Common myeloid progenitor, CD34-positive (primary cell): ENCODE measurements around the gene NIPSNAP2.
A peak's percentile ranks its signal among the peaks of the same experiment; 100 is the strongest.
"Not testable (repeated sequence)": the region's sequence is repeated elsewhere in the genome, so short reads cannot be mapped to it uniquely, and the experiment has no call there.

Experiments used
- CTCF ChIA-PET: fragments of 350-600 bp; sonication (Branson Sonifier 250); formaldehyde crosslinking; loops from one replicate; lab custom pipeline; 2021; ENCODE audit warnings: antibody characterized with exemption; lab: Charles Lee
- POLR2A ChIA-PET: fragments of 350-600 bp; sonication (Branson Sonifier 250); formaldehyde crosslinking; loops from one replicate; lab custom pipeline; 2021; ENCODE audit warnings: antibody characterized with exemption; lab: Charles Lee
- DNase-seq, 3 donors: peaks; one replicate each; pipeline versions ENCODE4 v3.0.0 to v3.0.0-alpha.2; 2013
- H3K27ac ChIP-seq, 2 experiments: 1 replicate in 1 of 2; 2 replicates in 1 of 2; pipeline ENCODE4 v1.7.0; 2013; ENCODE audit warnings: inconsistent platforms in 2 of 2, low read length in 2 of 2, mild to moderate bottlenecking in 2 of 2, low read depth in 1 of 2, moderate library complexity in 1 of 2; ENCODE audit not compliant: severe bottlenecking in 2 of 2, insufficient read depth in 1 of 2, poor library complexity in 1 of 2
- H3K27me3 ChIP-seq, 5 experiments: replicated peaks in 2 of 5; 1 replicate in 3 of 5; 2 replicates in 2 of 5; pipeline versions ENCODE4 v1.6.1 to v1.7.0; 2013; ENCODE audit warnings: low read length in 4 of 5, mild to moderate bottlenecking in 2 of 5, moderate library complexity in 2 of 5, inconsistent platforms in 1 of 5; ENCODE audit not compliant: insufficient read depth in 5 of 5, control insufficient read depth in 4 of 5
- H3K36me3 ChIP-seq, 4 experiments: 1 replicate in 2 of 4; 2 replicates in 2 of 4; pipeline versions ENCODE4 v1.6.1 to v1.7.0; 2013; ENCODE audit warnings: low read length in 3 of 4, control low read depth in 1 of 4, mild to moderate bottlenecking in 1 of 4; ENCODE audit not compliant: control insufficient read depth in 4 of 4, insufficient read depth in 4 of 4
- H3K4me1 ChIP-seq, 4 experiments: 1 replicate in 3 of 4; 2 replicates in 1 of 4; pipeline versions ENCODE4 v1.6.1 to v1.7.1; 2013; ENCODE audit warnings: low read length in 3 of 4, mild to moderate bottlenecking in 3 of 4, control low read depth in 1 of 4, inconsistent platforms in 1 of 4, moderate library complexity in 1 of 4; ENCODE audit not compliant: control insufficient read depth in 4 of 4, insufficient read depth in 4 of 4; ENCODE audit errors: control extremely low read depth in 1 of 4
- H3K4me3 ChIP-seq, 7 experiments: 1 replicate in 4 of 7; 2 replicates in 3 of 7; pipeline versions ENCODE4 v1.5.1 to v1.7.0; 2013; ENCODE audit warnings: mild to moderate bottlenecking in 7 of 7, low read length in 6 of 7, moderate library complexity in 6 of 7, inconsistent platforms in 2 of 7, low read depth in 2 of 7, control low read depth in 1 of 7; ENCODE audit not compliant: insufficient read depth in 4 of 7, control insufficient read depth in 1 of 7; ENCODE audit errors: extremely low read depth in 1 of 7
- H3K9me3 ChIP-seq, 5 experiments: 1 replicate in 4 of 5; 2 replicates in 1 of 5; pipeline versions ENCODE4 v1.6.1 to v1.7.1; 2013; ENCODE audit warnings: low read length in 4 of 5, mild to moderate bottlenecking in 2 of 5, inconsistent platforms in 1 of 5, low read depth in 1 of 5, moderate library complexity in 1 of 5; ENCODE audit not compliant: control insufficient read depth in 4 of 5, insufficient read depth in 2 of 5; ENCODE audit errors: control extremely low read depth in 1 of 5
- WGBS: methylation state at CpG from one replicate; pipeline ENCODE4 v1.1.5; 2013; ENCODE audit not compliant: insufficient coverage; 5-methylcytosine and 5-hydroxymethylcytosine counted together

Gene NIPSNAP2

DNA sequence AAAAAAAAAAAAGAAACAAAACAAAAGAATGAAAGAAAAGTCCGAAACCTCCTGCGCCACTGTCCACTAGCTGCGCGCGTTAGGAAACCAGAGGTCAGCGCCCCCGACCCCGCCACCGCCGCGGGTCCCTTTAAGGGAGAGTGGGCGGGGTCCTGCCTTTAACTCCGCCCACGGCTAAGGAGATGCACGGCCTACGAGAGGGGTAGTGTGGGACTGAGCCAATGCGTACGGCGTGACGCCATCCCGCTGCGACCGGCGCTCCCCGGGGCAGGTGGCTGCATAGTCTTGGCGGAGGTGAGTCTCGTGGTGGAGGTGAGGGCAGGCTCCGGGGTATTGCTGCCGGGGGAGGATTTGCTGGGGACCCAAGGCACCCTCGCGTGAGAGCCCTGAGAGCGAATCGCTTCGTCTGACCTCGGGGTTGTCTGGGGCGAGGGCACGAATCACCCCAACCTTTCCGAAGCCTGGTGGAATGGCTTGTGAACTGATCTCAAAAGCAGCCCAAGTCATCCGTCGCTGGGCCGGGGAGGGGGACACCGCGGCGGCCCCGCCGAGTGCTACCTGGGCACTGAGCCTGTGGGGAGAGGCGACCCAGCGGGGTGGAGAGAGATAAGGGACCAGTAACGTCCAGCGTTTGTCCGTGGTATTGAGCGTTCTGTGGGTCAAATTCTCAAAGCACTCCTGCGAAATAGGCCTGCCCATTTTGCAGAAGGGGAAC lies 12.6 kb upstream of the NIPSNAP2 start, which contains the start of gene MRPS17:
Gene MRPS17 (plus strand): TSS at position 241 of the 715 bp plus-strand sequence. CDS start 1,319 bp downstream, outside the sequence.
- H3K4me3 ChIP-seq = peak within 1 kb of the TSS; percentile 75 to 95 (median 90)
- 1% methylated on average over 53 of the region's 53 CpGs for WGBS
- peaks cover 0 to 18% (median 11%) of the 10 kb centered on the region in 4 experiments for H3K36me3 ChIP-seq
- peak within 1 kb of the TSS; percentile 74 to 93 for H3K27ac ChIP-seq
- H3K27me3 ChIP-seq = no peaks in the 10 kb centered on the region
- POLR2A ChIA-PET = no interaction called here
- H3K4me1 ChIP-seq = peaks cover 0 to 12% (median 7%) of the 10 kb centered on the region in 4 experiments
- DNase-seq = peak; percentile 91 to 94 (median 93)
- CTCF ChIA-PET = no interaction called here
- H3K9me3 ChIP-seq = no peaks in the 10 kb centered on the region

DNA sequence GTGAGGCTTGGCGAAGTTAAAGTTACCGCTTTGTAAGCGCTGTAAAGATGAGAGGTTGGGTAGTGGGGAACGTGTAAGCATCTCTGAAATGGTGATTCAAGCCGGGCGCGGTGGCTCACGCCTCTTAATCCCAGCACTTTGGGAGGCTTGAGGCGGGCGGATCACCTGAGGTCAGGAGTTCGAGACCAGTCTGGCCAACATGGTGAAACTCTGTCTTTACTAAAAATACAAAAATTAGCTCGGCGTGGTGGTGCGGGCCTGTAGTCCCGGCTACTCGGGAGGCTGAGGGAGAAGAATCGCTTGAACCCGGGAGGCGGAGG lies 12.1 kb upstream of the NIPSNAP2 start:
- H3K27me3 ChIP-seq, CTCF ChIA-PET, H3K9me3 ChIP-seq, DNase-seq, POLR2A ChIA-PET: not testable (repeated sequence)
- Histone ChIP-seq H3K36me3 (peaks cover 0 to 18% (median 11%) of the 10 kb centered on the region in 4 experiments), H3K4me3 (peak overlapping the region; percentile 75 to 95 (median 90)), H3K27ac (peak overlapping the region; percentile 74 to 93), H3K4me1 (peaks cover 0 to 12% (median 7%) of the 10 kb centered on the region in 4 experiments)
- 40% methylated on average over 18 of the region's 19 CpGs for WGBS

DNA sequence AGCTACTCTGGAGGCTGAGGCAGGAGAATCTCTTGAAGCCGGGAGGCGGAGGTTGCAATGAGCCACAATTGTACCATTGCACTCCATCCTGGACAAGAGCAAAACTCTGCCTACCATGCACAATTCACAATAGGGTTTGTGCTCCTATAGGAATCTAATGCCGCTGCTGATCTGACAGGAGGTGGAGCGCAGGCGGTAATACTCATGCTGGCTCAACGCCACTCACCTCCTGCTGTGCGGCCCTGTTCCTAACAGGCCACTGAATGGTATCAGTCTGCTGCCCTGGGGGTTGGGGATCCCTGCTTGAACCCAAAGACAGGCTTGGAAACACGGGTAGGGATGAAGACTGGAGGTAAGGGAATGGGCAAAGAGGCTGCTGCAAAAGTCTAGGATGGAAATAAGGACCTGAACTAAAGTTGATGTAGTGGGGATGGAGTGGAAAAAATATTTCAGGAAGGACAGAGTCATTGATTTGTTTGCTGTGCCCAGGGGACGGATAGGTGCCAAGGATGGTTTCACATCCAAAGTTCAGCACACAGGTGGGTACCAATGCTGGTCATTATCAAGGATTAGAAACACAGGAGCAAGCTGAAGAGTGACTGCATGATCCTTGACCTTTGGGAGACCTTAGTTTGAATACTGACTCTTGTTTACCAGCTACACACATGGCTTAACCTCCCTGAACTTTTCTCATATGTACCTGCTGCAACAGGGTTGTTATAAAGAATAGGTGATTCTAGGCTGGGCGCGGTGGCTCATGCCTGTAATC lies 10.5 kb upstream of the NIPSNAP2 start:
- ChIA-PET POLR2A (no interaction called here), CTCF (interaction anchor here (3.0 kb wide), 1 partner anchor 10 kb away, joined by 7 read pairs; the partner anchor contains the start of gene NIPSNAP2)
- Histone ChIP-seq H3K27me3 (no peaks in the 10 kb centered on the region), H3K27ac (no peak overlapping the region), H3K36me3 (peaks cover 0 to 18% (median 11%) of the 10 kb centered on the region in 4 experiments), H3K4me1 (peaks cover 0 to 12% (median 7%) of the 10 kb centered on the region in 4 experiments), H3K4me3 (no peak overlapping the region), H3K9me3 (no peaks in the 10 kb centered on the region)
- WGBS = 94% methylated on average over 7 of the region's 11 CpGs
- no peak for DNase-seq

DNA sequence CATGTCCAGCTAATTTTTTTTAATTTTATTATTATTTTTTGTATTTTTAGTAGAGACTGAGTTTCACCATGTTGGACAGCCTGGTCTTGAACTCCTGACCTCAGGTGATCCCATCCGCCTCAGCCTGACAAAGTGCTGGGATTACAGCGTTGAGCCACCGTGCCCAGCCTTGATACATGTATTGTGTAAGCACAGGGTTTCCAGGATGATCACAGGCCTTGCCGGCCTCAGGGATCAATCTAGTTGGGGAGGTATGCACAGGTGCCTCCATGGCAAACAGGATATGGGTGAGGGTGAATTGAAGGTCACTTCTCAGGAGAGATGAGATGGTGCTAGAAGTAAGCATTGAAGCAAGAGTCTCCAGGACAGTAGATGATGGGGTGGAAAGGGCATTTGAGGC lies 7.2 kb upstream of the NIPSNAP2 start:
- CTCF ChIA-PET = no interaction called here
- 91% methylated on average over 4 of the region's 4 CpGs for WGBS
- POLR2A ChIA-PET = no interaction called here
- H3K4me3 ChIP-seq = no peak overlapping the region
- no peak for DNase-seq
- H3K9me3 ChIP-seq = no peaks in the 10 kb centered on the region
- peaks cover 0 to 9% (median 5%) of the 10 kb centered on the region in 4 experiments for H3K4me1 ChIP-seq
- peaks cover 0 to 18% (median 11%) of the 10 kb centered on the region in 4 experiments for H3K36me3 ChIP-seq
- H3K27me3 ChIP-seq = no peaks in the 10 kb centered on the region
- no peak overlapping the region for H3K27ac ChIP-seq

DNA sequence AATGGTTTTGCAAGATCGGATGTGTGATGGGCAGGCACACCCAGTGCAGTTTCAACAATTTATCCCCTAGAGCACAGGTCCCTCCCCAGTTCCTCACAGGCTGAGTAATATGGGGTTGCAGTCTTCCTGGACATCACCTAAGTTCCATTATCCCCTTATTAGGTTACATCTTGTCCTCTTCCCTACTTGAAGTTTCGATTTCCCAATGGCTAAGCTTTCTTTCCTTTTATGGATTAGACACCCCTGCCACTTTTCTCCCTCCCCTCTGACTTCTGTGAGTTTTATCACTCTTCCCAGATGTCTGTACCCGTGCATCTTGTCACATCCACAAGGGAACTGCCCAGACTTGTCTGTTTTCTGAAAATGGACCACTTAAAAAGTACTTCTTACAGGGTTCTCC lies 2.4 kb upstream of the NIPSNAP2 start:
- DNase-seq = no peak
- Histone ChIP-seq H3K9me3 (no peaks in the 10 kb centered on the region), H3K27me3 (no peaks in the 10 kb centered on the region), H3K4me3 (no peak overlapping the region), H3K27ac (no peak overlapping the region), H3K4me1 (peaks cover 0 to 15% (median 10%) of the 10 kb centered on the region in 4 experiments), H3K36me3 (peaks cover 0 to 4% (median 1%) of the 10 kb centered on the region in 4 experiments)
- CTCF ChIA-PET = interaction anchor here (0.8 to 1.2 kb wide), 2 partner anchors 19 to 322 kb away, joined by 3 read pairs; no protein-coding TSS in a partner anchor
- WGBS = 97% methylated on average over 3 of the region's 3 CpGs
- POLR2A ChIA-PET = no interaction called here

DNA sequence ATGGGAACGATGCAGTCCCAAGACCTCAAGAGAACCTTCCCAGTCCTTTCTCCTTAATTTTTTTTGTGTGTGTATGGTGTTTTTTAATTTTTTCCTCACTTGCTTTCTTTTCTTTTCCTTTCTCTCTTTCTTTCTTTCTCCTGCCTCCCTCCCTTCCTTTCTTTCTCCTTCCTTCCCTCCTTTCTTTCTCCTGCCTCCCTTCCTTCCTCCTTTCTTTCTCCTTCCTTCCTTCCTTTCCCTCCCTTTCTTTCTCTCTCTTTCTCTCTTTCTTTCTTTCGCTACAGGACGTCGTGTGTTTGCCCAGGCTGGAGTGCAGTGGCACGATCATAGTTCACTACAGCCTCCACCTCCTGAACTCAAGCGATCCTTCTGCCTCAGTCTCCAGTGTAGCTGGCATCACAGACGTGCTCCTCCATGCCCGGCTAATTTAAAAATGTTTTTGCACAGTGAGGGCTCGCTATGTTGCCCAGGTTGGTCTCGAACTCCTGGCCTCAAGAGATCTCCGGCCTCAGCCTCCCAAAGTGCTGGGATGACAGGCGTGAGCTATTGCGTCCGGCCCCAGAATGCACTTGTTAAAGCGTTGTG lies 709 bp upstream of the NIPSNAP2 start:
- Histone ChIP-seq H3K27me3 (no peaks in the 10 kb centered on the region), H3K4me1 (peaks cover 0 to 15% (median 10%) of the 10 kb centered on the region in 4 experiments), H3K4me3 (peak overlapping the region in 5 of 7 experiments; percentile 7 to 92 (median 84)), H3K27ac (peak overlapping the region in 1 of 2 experiments; percentile 34), H3K36me3 (peaks cover 0 to 6% (median 2%) of the 10 kb centered on the region in 4 experiments), H3K9me3 (no peaks in the 10 kb centered on the region)
- WGBS = 88% methylated on average over 10 of the region's 15 CpGs
- POLR2A ChIA-PET = interaction anchor here (0.6 to 0.7 kb wide), 4 partner anchors 47 to 715 kb away, joined by 3 to 9 read pairs (median 4); no protein-coding TSS in a partner anchor
- CTCF ChIA-PET = interaction anchor here (0.5 to 1.7 kb wide), 14 partner anchors 9 to 391 kb away, joined by 3 to 9 read pairs (median 4); no protein-coding TSS in a partner anchor
- DNase-seq = no peak
